Left colon (tissue), 2 donors: Measurements from ENCODE around the gene CKAP5. TPM values are rescaled to one million over a fixed set of nuclear protein-coding genes. Genes with fewer than 3 reads are reported as not detected.
A peak's percentile ranks its signal among the peaks of the same experiment; 100 is the strongest.

ENCODE experiments used
- ATAC-seq: fragments of 200-7000 bp; cut with Tn5 transposase; one replicate; pipeline ENCODE4 v1.9.1; 2020; ENCODE audit warnings: mild to moderate bottlenecking, moderate library complexity
- DNase-seq, 2 donors: peaks; one replicate each; pipeline ENCODE4 v3.0.0-alpha.2; 2020
- intact Hi-C, 2 donors: fragments of 100-400 bp; cut with DNase I in 1 of 2; cut with micrococcal nuclease in 1 of 2; formaldehyde crosslinking; loops; one replicate each; pipeline versions ENCODE4 v1.11.2 to v1.14.0; 2022; cut with DNase I, micrococcal nuclease
- total RNA-seq, 2 donors: library from RNA; stranded (reverse); fragmentation: NEBNext Ultra II Directional; extraction: Animal tissue kit (Norgen Biotek cat#: 25700); gene quantifications; one replicate each; pipeline ENCODE4 v1.2.1, GENCODE V29; 2021
- donor health status: DM: no; HTN: no; CAD: no.
- donor health status: DM: yes; HTN: yes; CAD: no.

The CKAP5 gene
- total RNA-seq, 2 donors from 2014 or later: 50.4 to 68.0 TPM

DNA sequence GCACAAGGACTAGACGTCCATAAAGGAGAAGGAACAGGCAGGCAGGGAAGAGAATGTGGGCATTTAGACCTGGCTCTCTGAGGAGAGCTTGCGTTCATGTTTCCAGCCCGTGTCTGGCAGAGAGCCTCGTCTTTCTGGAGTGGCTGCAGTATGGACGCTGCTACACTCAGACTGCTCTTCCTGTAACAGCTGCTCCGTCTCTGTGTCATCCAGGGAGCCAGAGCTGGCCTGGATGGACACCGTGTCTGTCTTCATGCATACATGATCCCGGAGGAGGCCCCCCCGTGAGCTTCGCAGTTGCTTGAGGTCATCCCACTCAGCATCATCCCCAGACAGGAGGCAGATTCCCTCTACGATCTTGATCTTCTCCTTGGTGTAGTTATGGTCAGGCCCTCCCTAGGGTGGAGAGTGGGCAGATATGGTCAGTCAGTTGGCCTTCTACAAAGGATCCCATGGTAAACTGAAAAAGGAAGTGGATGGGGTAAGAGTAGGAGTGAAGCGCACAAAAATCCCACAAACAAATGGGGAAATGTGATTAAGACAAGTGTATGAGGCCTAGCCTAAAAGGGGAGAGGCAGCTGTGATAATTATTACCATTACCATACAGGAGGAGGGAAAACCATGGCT, 13.0 kb upstream of the CKAP5 start:
- intact Hi-C loops: no loop called here
- no peak for DNase-seq
- no peak for ATAC-seq

- intact Hi-C loops: no loop called here
- ATAC-seq: no peak
- no peak for DNase-seq
These were observed 11.6 kb upstream of the CKAP5 start for GRCh38 chr11:46857666-46858065.

DNA sequence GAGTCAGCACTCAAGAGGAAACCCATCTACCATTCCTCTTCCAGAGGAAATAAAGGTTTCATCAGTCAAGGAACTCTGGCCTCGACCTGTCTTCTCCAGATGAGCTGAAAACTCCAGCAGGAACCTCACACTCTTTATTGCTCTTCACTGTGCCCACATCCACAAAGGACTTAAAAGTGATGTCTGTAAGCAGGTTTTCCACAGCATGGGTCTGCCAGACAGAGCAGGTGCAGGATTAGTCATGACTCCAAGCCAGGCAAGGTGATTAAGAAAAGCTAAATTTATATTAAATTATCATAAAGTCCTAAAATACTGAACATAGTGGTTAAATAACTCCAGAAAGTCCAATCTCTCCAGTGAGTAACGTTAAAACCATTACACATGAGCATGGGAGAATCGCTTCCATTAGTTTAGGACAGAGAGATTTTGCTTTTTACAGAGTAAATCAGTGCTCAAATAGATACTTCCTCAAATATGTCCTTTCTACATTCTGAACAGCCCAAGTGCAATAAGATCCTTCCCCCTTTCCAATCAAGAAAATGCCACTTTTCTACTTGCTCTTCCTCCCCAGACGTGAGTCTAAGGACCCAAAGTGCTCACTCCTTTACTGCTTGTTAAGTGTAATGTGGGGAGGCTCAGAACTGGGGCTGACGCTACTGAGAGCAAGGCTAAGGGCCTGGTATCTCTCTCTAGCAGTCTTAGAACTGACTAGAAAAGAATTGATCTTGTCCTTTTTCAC, 10.7 kb upstream of the CKAP5 start:
- intact Hi-C loops: no loop called here
- ATAC-seq (no peak), DNase-seq (no peak)

- intact Hi-C loops: no loop called here
- ATAC-seq (no peak), DNase-seq (no peak)
These were observed 9.8 kb upstream of the CKAP5 start for GRCh38 chr11:46855863-46856262.

DNA sequence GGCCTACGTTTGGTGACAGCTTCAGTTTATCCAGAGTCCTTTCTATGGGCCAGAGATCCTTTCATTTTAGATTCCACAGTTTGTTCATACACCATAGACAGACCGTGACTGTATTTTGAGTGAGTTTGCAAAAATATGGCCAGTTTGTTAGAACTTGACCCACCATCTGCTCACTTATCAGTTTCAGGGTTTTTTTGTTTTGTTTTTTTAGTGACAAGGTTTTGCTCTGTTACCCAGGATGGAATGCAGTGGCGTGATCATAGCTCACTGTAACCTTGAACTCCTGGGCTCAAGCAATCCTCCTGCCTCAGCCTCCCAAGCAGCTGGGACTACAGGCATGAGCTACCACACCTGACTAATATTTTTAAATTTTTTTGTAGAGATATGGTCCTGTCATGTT, 9.1 kb upstream of the CKAP5 start:
- ATAC-seq (no peak), DNase-seq (no peak)
- intact Hi-C loops: no loop called here

GRCh38 chr11:46850829-46851380, 4.8 kb upstream of the CKAP5 start:
- intact Hi-C loops: no loop called here
- no peak for DNase-seq
- ATAC-seq: no peak

DNA sequence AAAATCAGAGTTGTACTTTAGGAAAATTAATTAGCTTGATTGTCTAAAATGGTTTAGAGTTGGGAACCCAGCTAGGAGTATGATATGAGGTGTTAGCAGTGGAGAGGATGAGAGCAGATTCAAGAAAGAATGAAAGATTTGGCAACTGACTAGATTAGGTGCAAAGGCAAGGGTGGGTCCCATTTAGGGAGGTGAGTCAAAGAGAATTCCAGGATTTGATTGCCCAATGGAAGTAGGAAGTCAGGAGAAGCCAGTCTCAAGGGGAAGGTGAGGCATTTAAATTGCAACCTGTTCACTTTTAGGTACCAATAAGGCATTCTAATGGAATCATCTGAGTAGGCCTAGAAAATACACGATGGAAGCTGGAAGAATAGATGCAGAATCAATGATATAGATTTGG, 3.6 kb upstream of the CKAP5 start:
- DNase-seq (no peak), ATAC-seq (no peak)
- intact Hi-C loops: no loop called here

DNA sequence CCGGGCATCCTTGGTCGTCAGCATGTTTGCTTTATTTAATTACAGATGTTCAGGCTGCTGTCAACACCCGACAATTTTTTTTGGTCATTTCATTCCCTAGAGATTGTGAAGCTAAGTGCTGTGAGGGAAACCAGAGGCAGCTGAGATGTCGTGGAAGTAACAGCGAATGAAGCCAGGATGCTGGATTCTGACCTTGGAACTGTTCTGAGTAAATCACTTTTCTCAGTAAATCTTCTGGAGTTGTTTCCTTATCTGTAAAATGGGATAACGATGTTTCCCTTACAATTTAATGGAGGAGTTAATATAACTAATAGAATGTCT, 390 bp upstream of the CKAP5 start:
- no peak for ATAC-seq
- DNase-seq: no peak
- intact Hi-C loops: no loop called here

GRCh38 chr11:46845440-46845739, 690 bp downstream of the CKAP5 start:
- DNase-seq (no peak), ATAC-seq (no peak)
- intact Hi-C loops: loop anchor here in 1 of 2 donors (2.0 kb wide), 1 partner anchor 19 kb away; no protein-coding TSS in a partner anchor

DNA sequence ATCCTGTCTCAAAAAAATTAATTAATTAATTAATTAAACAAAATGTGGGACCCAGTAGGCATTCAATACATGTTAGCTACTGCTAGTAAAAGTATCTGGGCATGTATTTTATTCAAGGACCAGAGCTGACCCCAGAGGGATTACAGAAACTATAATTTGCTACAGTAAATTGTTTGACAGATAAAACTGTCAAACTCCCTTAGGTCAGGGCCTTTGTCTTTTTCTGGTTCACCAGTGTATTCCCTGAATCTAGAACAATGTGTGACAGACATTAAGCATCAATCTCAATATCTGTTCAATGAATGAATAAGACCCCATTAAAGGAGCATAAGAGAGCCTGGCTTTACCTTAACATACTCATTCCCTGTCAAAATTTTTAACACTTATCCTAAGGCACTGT, 6.0 kb downstream of the CKAP5 start:
- DNase-seq (no peak), ATAC-seq (no peak)
- intact Hi-C loops: no loop called here

- ATAC-seq (no peak), DNase-seq (no peak)
- intact Hi-C loops: no loop called here
These were observed 7.6 kb downstream of the CKAP5 start for GRCh38 chr11:46838501-46838900.

GRCh38 chr11:46837860-46838259, 8.2 kb downstream of the CKAP5 start:
- intact Hi-C loops: no loop called here
- no peak for ATAC-seq
- no peak for DNase-seq

- ATAC-seq: no peak
- intact Hi-C loops: no loop called here
- DNase-seq: no peak
These were observed 9.2 kb downstream of the CKAP5 start for GRCh38 chr11:46836870-46837269.

DNA sequence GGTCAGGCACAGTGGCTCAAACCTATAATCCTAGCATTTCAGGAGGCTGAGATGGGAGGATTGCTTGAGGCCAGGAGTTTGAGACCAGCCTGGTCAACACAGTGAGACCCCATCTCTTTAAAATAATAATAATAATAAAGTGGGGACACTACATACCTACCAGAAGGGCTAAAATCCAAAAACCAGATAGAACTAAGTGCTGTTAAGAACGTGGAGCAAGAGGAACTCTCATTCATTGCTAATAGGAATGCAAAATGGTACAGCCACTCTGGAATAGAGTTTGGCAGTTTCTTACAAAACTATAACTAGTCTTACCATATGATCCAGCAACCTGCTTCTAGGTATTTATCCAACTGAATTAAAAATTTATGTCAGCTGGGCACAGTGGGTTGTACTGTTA, 9.6 kb downstream of the CKAP5 start:
- ATAC-seq (no peak), DNase-seq (no peak)
- intact Hi-C loops: no loop called here

DNA sequence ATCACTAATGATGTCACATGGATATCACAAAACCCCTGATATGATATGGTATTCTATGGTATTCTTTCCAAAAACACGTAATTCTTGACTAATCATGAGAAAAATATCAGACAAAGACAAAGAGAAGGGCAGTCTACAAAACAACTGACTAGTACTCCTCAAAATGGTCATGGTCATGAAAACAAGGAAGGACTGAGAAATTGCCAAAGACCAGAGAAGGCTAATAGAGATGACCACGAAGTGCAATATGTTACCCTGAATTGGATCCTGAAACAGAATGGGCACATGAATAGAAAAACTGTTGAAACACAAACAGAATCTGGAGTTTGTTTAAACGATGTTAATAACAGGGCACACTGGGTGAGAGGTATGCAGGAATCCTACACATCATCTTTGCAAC, 10.2 kb downstream of the CKAP5 start:
- no peak for DNase-seq
- ATAC-seq: no peak
- intact Hi-C loops: no loop called here

GRCh38 chr11:46834821-46835220, 11.3 kb downstream of the CKAP5 start:
- DNase-seq (no peak), ATAC-seq (peak; percentile 43)
- intact Hi-C loops: no loop called here

DNA sequence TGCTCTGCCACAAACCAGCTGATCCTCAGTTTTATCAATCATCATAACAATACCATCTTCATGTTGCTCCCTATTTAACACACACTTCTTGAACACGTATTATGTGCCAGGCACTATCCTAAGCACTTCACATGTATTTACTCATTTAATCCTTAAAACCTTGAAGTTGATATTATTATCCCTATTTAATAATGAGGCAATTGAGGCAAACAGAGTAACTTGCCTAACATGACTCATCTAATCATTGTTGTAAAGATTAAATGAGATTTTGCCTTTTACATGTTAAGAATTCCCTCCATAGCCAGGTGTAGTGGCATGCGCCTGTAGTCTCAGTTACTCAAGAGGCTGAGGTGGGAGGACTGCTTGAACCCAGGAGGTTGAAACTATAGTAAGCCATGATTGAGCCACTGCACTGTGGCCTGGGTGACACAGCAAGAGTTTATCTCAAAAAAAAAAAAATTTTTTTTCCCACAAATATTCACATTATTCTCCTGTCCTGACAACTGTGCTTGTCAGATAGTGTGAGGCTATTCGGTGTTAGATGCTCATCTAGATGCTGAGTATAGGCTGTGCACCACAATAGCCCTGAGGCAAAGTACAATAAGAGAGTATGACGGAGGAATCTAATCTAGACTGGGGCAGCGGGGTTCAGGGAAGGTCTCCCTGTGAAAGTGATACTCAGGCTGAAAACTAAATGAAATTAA, 13.4 kb downstream of the CKAP5 start:
- ATAC-seq (no peak), DNase-seq (no peak)
- intact Hi-C loops: no loop called here

DNA sequence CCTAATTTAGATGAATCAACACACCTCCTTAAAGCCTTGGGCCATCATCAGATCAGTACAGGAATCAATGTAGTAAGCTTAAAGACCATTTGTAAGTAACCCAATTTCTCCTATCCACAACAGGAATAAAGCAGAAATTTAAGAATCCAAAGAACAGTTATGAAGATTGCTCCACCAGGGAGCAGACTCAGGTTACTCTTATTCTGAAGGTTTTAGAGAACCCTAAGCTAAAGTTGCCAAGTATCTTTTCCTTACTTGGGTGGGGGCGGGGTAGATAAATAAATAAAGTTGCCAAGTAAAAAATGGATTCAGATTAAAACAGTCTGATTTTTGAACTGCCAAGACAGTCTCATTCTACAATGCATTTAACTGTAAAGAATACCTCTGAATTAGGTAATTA, 18.1 kb downstream of the CKAP5 start:
- DNase-seq (no peak), ATAC-seq (no peak)
- intact Hi-C loops: loop anchor here in 1 of 2 donors (2.0 kb wide), 1 partner anchor 17 kb away; no protein-coding TSS in a partner anchor

DNA sequence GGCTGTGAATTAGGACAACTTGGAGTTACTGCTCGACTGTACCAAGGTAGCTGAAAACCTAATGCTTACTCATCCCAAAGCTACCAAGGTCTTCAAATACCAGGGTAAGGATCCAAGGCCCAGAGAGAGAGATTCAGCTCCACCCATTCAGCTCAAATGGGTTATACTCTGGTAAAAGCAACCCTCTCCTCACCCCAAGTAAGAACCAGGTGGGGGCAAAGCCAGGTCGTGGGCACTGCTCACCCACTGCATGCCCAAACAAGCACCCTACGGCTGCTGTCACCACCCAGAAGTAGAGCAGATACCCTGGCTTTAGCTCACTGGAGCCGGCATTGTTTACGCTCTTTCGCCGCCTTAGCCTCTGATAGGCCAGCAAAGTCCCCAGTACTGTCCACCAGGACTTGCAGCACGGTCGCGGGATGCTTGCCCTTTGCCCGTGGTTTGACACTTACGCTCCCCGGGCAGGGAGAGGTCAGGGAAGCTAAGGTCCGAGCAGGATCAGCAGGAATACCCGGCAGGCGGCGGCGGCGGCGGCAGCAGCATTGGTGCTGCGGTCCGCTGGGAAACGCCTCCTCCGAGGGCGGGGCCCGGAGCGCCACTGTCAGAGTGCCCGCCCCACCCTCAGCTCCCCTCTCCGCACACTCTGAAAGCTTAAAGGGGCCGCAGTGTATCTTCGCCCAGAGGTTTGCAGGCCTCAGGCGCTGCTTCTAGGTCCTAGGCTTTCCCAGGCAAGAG, 19.6 kb downstream of the CKAP5 start:
- DNase-seq: peak; percentile 82 to 89
- intact Hi-C loops: loop anchor here in 1 of 2 donors (2.0 kb wide), 1 partner anchor 18 kb away; no protein-coding TSS in a partner anchor
- peak; percentile 99 for ATAC-seq
